GM18861 (cell line): ENCODE results near the gene DYNC2H1.

Experiments
- ATAC-seq: cut with Tn5 transposase; IDR thresholded peaks from one replicate; pipeline ENCODE4 v1.9.1; 2021; ENCODE audit not compliant: unreplicated experiment

Gene DYNC2H1, protein sequence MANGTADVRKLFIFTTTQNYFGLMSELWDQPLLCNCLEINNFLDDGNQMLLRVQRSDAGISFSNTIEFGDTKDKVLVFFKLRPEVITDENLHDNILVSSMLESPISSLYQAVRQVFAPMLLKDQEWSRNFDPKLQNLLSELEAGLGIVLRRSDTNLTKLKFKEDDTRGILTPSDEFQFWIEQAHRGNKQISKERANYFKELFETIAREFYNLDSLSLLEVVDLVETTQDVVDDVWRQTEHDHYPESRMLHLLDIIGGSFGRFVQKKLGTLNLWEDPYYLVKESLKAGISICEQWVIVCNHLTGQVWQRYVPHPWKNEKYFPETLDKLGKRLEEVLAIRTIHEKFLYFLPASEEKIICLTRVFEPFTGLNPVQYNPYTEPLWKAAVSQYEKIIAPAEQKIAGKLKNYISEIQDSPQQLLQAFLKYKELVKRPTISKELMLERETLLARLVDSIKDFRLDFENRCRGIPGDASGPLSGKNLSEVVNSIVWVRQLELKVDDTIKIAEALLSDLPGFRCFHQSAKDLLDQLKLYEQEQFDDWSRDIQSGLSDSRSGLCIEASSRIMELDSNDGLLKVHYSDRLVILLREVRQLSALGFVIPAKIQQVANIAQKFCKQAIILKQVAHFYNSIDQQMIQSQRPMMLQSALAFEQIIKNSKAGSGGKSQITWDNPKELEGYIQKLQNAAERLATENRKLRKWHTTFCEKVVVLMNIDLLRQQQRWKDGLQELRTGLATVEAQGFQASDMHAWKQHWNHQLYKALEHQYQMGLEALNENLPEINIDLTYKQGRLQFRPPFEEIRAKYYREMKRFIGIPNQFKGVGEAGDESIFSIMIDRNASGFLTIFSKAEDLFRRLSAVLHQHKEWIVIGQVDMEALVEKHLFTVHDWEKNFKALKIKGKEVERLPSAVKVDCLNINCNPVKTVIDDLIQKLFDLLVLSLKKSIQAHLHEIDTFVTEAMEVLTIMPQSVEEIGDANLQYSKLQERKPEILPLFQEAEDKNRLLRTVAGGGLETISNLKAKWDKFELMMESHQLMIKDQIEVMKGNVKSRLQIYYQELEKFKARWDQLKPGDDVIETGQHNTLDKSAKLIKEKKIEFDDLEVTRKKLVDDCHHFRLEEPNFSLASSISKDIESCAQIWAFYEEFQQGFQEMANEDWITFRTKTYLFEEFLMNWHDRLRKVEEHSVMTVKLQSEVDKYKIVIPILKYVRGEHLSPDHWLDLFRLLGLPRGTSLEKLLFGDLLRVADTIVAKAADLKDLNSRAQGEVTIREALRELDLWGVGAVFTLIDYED (N-terminal part only)

GRCh38 chr11:103108933-103109817, at the start of gene DYNC2H1:
DYNC2H1 (plus strand) TSS chr11:103109426; CDS start chr11:103109575, 149 bp downstream.
- ATAC-seq = peak; percentile 100

DNA sequence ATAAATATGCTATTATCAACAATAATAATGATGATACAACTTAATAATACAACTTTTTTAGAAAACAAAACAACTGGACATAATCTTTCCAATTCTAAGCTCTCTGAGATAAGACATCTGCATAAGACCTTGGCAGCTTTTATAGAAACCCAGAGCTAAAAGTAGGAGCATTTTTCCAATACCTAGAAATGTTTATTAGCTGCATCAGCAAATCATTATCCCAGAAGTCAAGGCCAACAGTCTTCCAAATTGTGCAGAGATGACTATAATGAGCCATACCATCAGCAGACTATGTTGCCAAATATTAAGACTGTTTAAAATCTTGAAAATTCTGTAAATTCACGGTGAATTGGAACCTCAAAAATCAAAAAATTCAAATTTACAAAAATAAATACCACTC, 47.6 kb upstream of the DYNC2H1 start:
- ATAC-seq = no peak

GRCh38 chr11:103067118-103067517, 42.1 kb upstream of the DYNC2H1 start:
- ATAC-seq = no peak

GRCh38 chr11:103069367-103069766, 39.9 kb upstream of the DYNC2H1 start:
- no peak for ATAC-seq

GRCh38 chr11:103070142-103070541, 39.1 kb upstream of the DYNC2H1 start:
- ATAC-seq = peak; percentile 43

DNA sequence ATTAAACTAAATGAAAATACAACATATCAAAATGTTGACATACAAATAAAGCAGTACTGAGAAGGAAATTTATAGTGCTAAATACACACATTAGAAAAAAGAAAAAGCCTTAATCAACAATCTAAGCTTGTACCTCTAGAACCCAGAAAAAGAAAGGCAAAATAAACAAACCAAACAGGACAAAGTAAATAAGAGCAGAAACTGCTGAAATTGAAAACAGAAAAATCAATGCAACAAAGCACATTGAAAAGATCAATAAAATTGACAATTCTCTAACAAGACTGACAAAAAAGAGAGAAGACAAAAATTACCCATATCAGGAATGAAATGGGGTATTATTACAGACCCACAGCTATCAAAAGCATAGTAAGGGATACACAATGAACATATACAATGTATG, 38.2 kb upstream of the DYNC2H1 start:
- no peak for ATAC-seq

GRCh38 chr11:103076361-103076760, 32.9 kb upstream of the DYNC2H1 start:
- no peak for ATAC-seq

DNA sequence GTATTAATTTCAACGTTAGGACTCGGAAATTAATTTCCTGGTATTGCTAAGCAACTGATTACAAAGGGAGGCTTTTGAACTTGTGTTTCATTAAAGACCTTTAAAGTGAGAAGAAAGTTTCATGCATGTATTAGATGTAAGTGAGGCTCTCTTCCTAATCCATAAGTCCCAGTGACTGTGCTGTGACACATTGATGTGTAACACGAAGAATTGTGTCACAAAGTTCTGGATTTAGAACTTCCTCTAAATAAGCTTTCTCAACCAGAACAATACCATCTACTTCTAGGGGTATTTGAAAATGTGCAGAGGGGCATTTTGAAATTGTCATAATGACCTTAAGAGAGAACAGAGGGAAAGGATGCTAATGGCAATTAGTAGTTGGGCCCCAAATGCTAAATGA, 31.7 kb upstream of the DYNC2H1 start:
- no peak for ATAC-seq

DNA sequence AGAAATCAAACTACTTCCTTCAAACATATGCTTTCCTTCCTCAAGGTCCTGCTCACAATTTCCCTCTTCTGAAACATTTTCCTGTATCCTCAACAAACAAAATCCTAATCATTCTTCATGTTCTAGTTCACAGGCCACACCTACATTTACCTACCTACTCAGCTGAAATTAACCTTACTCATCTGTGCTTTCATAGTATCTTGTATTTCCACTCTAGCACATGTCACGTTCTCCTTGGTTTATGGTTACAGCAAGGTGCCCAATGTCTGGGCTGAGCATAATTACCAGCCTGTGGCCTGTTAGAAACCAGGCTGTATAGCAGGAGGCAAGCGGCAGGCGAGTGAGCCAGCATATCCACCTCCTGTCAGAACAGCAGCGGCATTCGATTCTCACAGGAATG, 30.5 kb upstream of the DYNC2H1 start:
- ATAC-seq = no peak

- no peak for ATAC-seq
Measured at GRCh38 chr11:103079833-103080232, 29.4 kb upstream of the DYNC2H1 start.

GRCh38 chr11:103085758-103086365, 23.4 kb upstream of the DYNC2H1 start:
- no peak for ATAC-seq

GRCh38 chr11:103086461-103086860, 22.8 kb upstream of the DYNC2H1 start:
- ATAC-seq = no peak

GRCh38 chr11:103091064-103091800, 18.0 kb upstream of the DYNC2H1 start:
- ATAC-seq = no peak

DNA sequence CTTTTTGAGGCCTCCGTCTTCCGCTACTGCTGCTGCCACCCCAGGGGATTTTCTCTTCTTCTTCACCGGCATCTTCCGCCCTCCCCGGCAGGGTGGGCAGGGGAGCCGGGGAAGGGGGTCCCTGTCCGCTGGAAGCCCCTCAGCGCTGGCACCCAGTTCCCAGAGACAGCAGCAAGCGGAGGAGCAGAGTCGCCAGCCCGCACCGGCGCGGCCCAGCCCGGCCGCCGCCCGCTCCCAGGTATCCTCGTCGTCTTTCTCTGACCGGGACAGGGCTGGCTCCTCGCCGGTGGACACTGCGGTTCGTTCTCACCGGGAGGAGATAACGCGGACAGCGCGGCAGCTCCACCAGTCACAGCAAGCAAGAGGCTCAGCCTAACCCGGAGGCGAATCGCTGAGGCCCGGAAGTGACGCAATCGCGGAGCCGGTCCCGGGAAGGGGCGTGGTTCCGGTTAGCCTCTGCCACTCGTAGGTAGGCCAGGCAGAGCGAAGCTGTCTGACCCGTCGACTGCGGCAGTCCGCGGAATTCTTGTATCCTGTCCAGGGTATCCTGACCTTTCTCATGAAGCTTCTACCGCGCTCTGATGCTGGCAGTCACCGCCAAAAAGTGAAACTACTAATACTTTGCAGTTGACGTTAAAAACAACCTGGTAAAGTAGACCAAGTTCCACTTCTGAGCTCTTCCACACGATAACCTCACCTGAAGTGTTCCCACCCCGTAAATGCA, 17.3 kb upstream of the DYNC2H1 start, which contains the start of gene DCUN1D5:
DCUN1D5 (minus strand) TSS at position 360 of the 724 bp plus-strand sequence; CDS start at position 72, 288 bp downstream.
- ATAC-seq = peak; percentile 99

- ATAC-seq = no peak
Measured at GRCh38 chr11:103097279-103097678, 11.9 kb upstream of the DYNC2H1 start.

GRCh38 chr11:103109818-103110388, 677 bp downstream of the DYNC2H1 start:
- no peak for ATAC-seq

GRCh38 chr11:103110391-103110790, 1.2 kb downstream of the DYNC2H1 start:
- no peak for ATAC-seq

GRCh38 chr11:103111400-103111799, 2.2 kb downstream of the DYNC2H1 start:
- no peak for ATAC-seq
